Activated naive CD4-positive, alpha-beta T cell treated with anti-CD3 and anti-CD28 coated beads, Interleukin-2, amount 10 ng/mL, durations not matched to agents 7 days and 5 days (primary cell): ENCODE data around the gene OTUD1.
"Not testable (repeated sequence)": the region's sequence is repeated elsewhere in the genome, so short reads cannot be mapped to it uniquely, and the experiment has no call there.

Experiments
- CTCF ChIA-PET: fragments of 350-600 bp; sonication (Branson Sonifier 250); formaldehyde crosslinking; loops from one replicate; lab custom pipeline; 2021; ENCODE audit warnings: antibody characterized with exemption; lab: Charles Lee
- DNase-seq: peaks from one replicate; pipeline ENCODE4 v3.0.0-alpha.2; 2020
- H3K27ac Mint-ChIP-seq: one replicate; pipeline ENCODE4 v1.8.0; 2021; ENCODE audit warnings: mild to moderate bottlenecking, moderate library complexity, mixed read lengths
- H3K27me3 Mint-ChIP-seq: one replicate; pipeline ENCODE4 v1.8.0; 2021; ENCODE audit warnings: mild to moderate bottlenecking, mixed read lengths
- H3K36me3 Mint-ChIP-seq: one replicate; pipeline ENCODE4 v1.8.0; 2021; ENCODE audit warnings: mixed read lengths
- H3K4me1 Mint-ChIP-seq: one replicate; pipeline ENCODE4 v1.8.0; 2021; ENCODE audit warnings: mixed read lengths
- H3K4me3 Mint-ChIP-seq: one replicate; pipeline ENCODE4 v1.8.0; 2021; ENCODE audit warnings: mild to moderate bottlenecking, moderate library complexity, mixed read lengths
- H3K9me3 Mint-ChIP-seq: one replicate; pipeline ENCODE4 v1.8.0; 2021; ENCODE audit warnings: mixed read lengths

Gene OTUD1

GRCh38 chr10:23438547-23439451, at the start of gene OTUD1:
Gene OTUD1, plus strand, starts transcription at chr10:23439075. Its CDS starts 383 bp downstream, at chr10:23439458.
- Mint-ChIP-seq H3K36me3 (peaks cover 28% of the 10 kb centered on the region), H3K27ac (peak within 1 kb of the TSS; percentile 90), H3K4me3 (peak within 1 kb of the TSS; percentile 91), H3K27me3 (peaks cover 13% of the 10 kb centered on the region), H3K4me1 (peaks cover 36% of the 10 kb centered on the region), H3K9me3 (no peaks in the 10 kb centered on the region)
- DNase-seq = peak; percentile 94
- CTCF ChIA-PET = interaction anchor here (1.0 kb wide), 1 partner anchor 114 kb away, joined by 3 read pairs; no protein-coding TSS in a partner anchor

GRCh38 chr10:23390408-23390807, 48.5 kb upstream of the OTUD1 start:
- H3K27ac Mint-ChIP-seq, H3K36me3 Mint-ChIP-seq, H3K9me3 Mint-ChIP-seq, H3K4me1 Mint-ChIP-seq, DNase-seq, H3K4me3 Mint-ChIP-seq, CTCF ChIA-PET, H3K27me3 Mint-ChIP-seq: not testable (repeated sequence)

GRCh38 chr10:23390809-23391208, 48.1 kb upstream of the OTUD1 start:
- Mint-ChIP-seq H3K27me3 (no peaks in the 10 kb centered on the region), H3K36me3 (peaks cover 2% of the 10 kb centered on the region), H3K27ac (no peak overlapping the region), H3K4me1 (no peaks in the 10 kb centered on the region), H3K4me3 (no peak overlapping the region), H3K9me3 (no peaks in the 10 kb centered on the region)
- DNase-seq = no peak
- CTCF ChIA-PET = interaction anchor here (1.1 kb wide), 1 partner anchor 53 kb away, joined by 3 read pairs; no protein-coding TSS in a partner anchor

- H3K4me1 Mint-ChIP-seq = no peaks in the 10 kb centered on the region
Measured at GRCh38 chr10:23391821-23392220, 47.1 kb upstream of the OTUD1 start.

GRCh38 chr10:23395017-23395416, 43.9 kb upstream of the OTUD1 start:
- no peak overlapping the region for H3K27ac Mint-ChIP-seq
- no peak for DNase-seq
- no peaks in the 10 kb centered on the region for H3K9me3 Mint-ChIP-seq
- no peak overlapping the region for H3K4me3 Mint-ChIP-seq
- no peaks in the 10 kb centered on the region for H3K4me1 Mint-ChIP-seq
- no peaks in the 10 kb centered on the region for H3K27me3 Mint-ChIP-seq
- no peaks in the 10 kb centered on the region for H3K36me3 Mint-ChIP-seq
- CTCF ChIA-PET = no interaction called here

More at GRCh38 chr10:23391821-23392220, 47.1 kb upstream of the OTUD1 start:
- DNase-seq = no peak
- H3K27ac Mint-ChIP-seq = no peak overlapping the region
- CTCF ChIA-PET = interaction anchor here (1.1 kb wide), 1 partner anchor 54 kb away, joined by 3 read pairs; no protein-coding TSS in a partner anchor
- peaks cover 2% of the 10 kb centered on the region for H3K36me3 Mint-ChIP-seq
- H3K9me3 Mint-ChIP-seq = no peaks in the 10 kb centered on the region
- no peak overlapping the region for H3K4me3 Mint-ChIP-seq
- no peaks in the 10 kb centered on the region for H3K27me3 Mint-ChIP-seq

GRCh38 chr10:23396695-23397094, 42.2 kb upstream of the OTUD1 start:
- H3K9me3 Mint-ChIP-seq = no peaks in the 10 kb centered on the region

GRCh38 chr10:23399701-23400144, 39.2 kb upstream of the OTUD1 start:
- no peaks in the 10 kb centered on the region for H3K9me3 Mint-ChIP-seq
- H3K27ac Mint-ChIP-seq = no peak overlapping the region
- no peak overlapping the region for H3K4me3 Mint-ChIP-seq
- DNase-seq = no peak
- no peaks in the 10 kb centered on the region for H3K27me3 Mint-ChIP-seq
- H3K4me1 Mint-ChIP-seq = no peaks in the 10 kb centered on the region
- H3K36me3 Mint-ChIP-seq = no peaks in the 10 kb centered on the region
- CTCF ChIA-PET = interaction anchor here (0.8 kb wide), 1 partner anchor 122 kb away, joined by 3 read pairs; no protein-coding TSS in a partner anchor

More at GRCh38 chr10:23396695-23397094, 42.2 kb upstream of the OTUD1 start:
- CTCF ChIA-PET = interaction anchor here (0.7 to 0.8 kb wide), 2 partner anchors 9 to 238 kb away, joined by 3 read pairs; no protein-coding TSS in a partner anchor
- Mint-ChIP-seq H3K4me3 (no peak overlapping the region), H3K27ac (no peak overlapping the region), H3K36me3 (no peaks in the 10 kb centered on the region), H3K4me1 (no peaks in the 10 kb centered on the region), H3K27me3 (no peaks in the 10 kb centered on the region)
- no peak for DNase-seq

GRCh38 chr10:23402856-23403255, 36.0 kb upstream of the OTUD1 start:
- CTCF ChIA-PET = interaction anchor here (0.9 kb wide), 1 partner anchor 26 kb away, joined by 4 read pairs; no protein-coding TSS in a partner anchor
- H3K27ac Mint-ChIP-seq = no peak overlapping the region
- H3K9me3 Mint-ChIP-seq = no peaks in the 10 kb centered on the region
- no peak overlapping the region for H3K4me3 Mint-ChIP-seq
- no peaks in the 10 kb centered on the region for H3K4me1 Mint-ChIP-seq
- H3K36me3 Mint-ChIP-seq = no peaks in the 10 kb centered on the region
- no peak for DNase-seq
- H3K27me3 Mint-ChIP-seq = no peaks in the 10 kb centered on the region

GRCh38 chr10:23403278-23403677, 35.6 kb upstream of the OTUD1 start:
- DNase-seq = no peak
- H3K27me3 Mint-ChIP-seq = no peaks in the 10 kb centered on the region
- H3K27ac Mint-ChIP-seq = no peak overlapping the region
- H3K9me3 Mint-ChIP-seq = no peaks in the 10 kb centered on the region
- no peaks in the 10 kb centered on the region for H3K36me3 Mint-ChIP-seq
- H3K4me3 Mint-ChIP-seq = no peak overlapping the region
- H3K4me1 Mint-ChIP-seq = no peaks in the 10 kb centered on the region
- CTCF ChIA-PET = interaction anchor here (1.3 kb wide), 1 partner anchor 10 kb away, joined by 3 read pairs; no protein-coding TSS in a partner anchor

GRCh38 chr10:23403719-23404118, 35.2 kb upstream of the OTUD1 start:
- H3K27me3 Mint-ChIP-seq = no peaks in the 10 kb centered on the region
- H3K4me1 Mint-ChIP-seq = no peaks in the 10 kb centered on the region
- no peak overlapping the region for H3K4me3 Mint-ChIP-seq
- no peak for DNase-seq
- H3K9me3 Mint-ChIP-seq = no peaks in the 10 kb centered on the region
- H3K36me3 Mint-ChIP-seq = no peaks in the 10 kb centered on the region
- H3K27ac Mint-ChIP-seq = no peak overlapping the region
- CTCF ChIA-PET = interaction anchor here (1.3 kb wide), 1 partner anchor 10 kb away, joined by 3 read pairs; no protein-coding TSS in a partner anchor

GRCh38 chr10:23404461-23404980, 34.4 kb upstream of the OTUD1 start:
- H3K4me1 Mint-ChIP-seq = no peaks in the 10 kb centered on the region
- H3K9me3 Mint-ChIP-seq = no peaks in the 10 kb centered on the region
- H3K4me3 Mint-ChIP-seq = no peak overlapping the region
- no peak for DNase-seq
- CTCF ChIA-PET = interaction anchor here (1.3 kb wide), 1 partner anchor 11 kb away, joined by 3 read pairs; no protein-coding TSS in a partner anchor
- no peaks in the 10 kb centered on the region for H3K27me3 Mint-ChIP-seq
- H3K36me3 Mint-ChIP-seq = no peaks in the 10 kb centered on the region
- no peak overlapping the region for H3K27ac Mint-ChIP-seq

- Mint-ChIP-seq H3K36me3 (no peaks in the 10 kb centered on the region), H3K9me3 (no peaks in the 10 kb centered on the region), H3K27me3 (no peaks in the 10 kb centered on the region), H3K27ac (no peak overlapping the region), H3K4me1 (no peaks in the 10 kb centered on the region), H3K4me3 (no peak overlapping the region)
- no peak for DNase-seq
- CTCF ChIA-PET = interaction anchor here (0.7 kb wide), 1 partner anchor 71 kb away, joined by 3 read pairs; no protein-coding TSS in a partner anchor
Measured at GRCh38 chr10:23405540-23405939, 33.3 kb upstream of the OTUD1 start.

GRCh38 chr10:23406409-23406808, 32.5 kb upstream of the OTUD1 start:
- Mint-ChIP-seq H3K4me1 (no peaks in the 10 kb centered on the region), H3K27me3 (no peaks in the 10 kb centered on the region), H3K27ac (no peak overlapping the region), H3K36me3 (no peaks in the 10 kb centered on the region), H3K9me3 (no peaks in the 10 kb centered on the region), H3K4me3 (no peak overlapping the region)
- no peak for DNase-seq
- CTCF ChIA-PET = interaction anchor here (0.5 kb wide), 1 partner anchor 9 kb away, joined by 3 read pairs; no protein-coding TSS in a partner anchor

- CTCF ChIA-PET = no interaction called here
- peaks cover 7% of the 10 kb centered on the region for H3K4me1 Mint-ChIP-seq
- H3K9me3 Mint-ChIP-seq = no peaks in the 10 kb centered on the region
- no peak overlapping the region for H3K27ac Mint-ChIP-seq
- no peak overlapping the region for H3K4me3 Mint-ChIP-seq
- no peaks in the 10 kb centered on the region for H3K36me3 Mint-ChIP-seq
- peaks cover 4% of the 10 kb centered on the region for H3K27me3 Mint-ChIP-seq
- no peak for DNase-seq
Measured at GRCh38 chr10:23408330-23408976, 30.4 kb upstream of the OTUD1 start.
